NCI-H345 (cell line): ENCODE measurements around the gene SMG6.
A peak's percentile ranks its signal among the peaks of the same experiment; 100 is the strongest.
"Not testable (repeated sequence)": the region's sequence is repeated elsewhere in the genome, so short reads cannot be mapped to it uniquely, and the experiment has no call there.

ENCODE experiments used
- DNase-seq: peaks from one replicate; lab custom pipeline; 2025; lab: John Stamatoyannopoulos, UW

The SMG6 gene

GRCh38 chr17:2303204-2304188, at the start of gene SMG6, which contains the start of gene SRR:
Gene SMG6, minus strand, starts transcription at chr17:2303785. Its CDS starts 65 bp downstream, at chr17:2303720.
Gene SRR, plus strand, starts transcription at chr17:2303950. Its CDS starts 11,611 bp downstream, at chr17:2315561.
- DNase-seq = peak; percentile 86

DNA sequence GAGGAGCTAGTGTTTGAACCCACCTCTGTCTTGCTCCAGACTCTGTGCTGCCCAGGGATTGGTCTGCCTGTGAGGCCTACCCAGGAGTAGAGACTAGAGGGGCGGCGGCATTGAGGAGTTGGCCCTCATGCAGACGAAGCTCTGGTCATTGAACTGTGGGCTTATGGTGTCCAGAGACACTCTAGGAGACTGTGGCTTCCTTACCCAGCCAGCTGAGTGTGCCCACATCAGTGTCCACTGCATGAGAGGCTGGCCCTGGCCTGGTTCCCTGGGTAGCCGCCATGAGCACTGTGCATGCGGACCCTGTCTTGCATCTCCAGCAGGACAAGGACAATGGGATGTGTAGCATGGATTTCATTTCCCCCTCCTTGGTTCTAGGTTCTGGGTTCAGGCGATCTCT, 47.7 kb upstream of the SMG6 start:
- DNase-seq = no peak

- DNase-seq = peak; percentile 61
Observed at GRCh38 chr17:2347805-2348685, 44.5 kb upstream of the SMG6 start.

- DNase-seq = no peak
Observed at GRCh38 chr17:2346475-2346874, 42.9 kb upstream of the SMG6 start.

- DNase-seq = no peak
Observed at GRCh38 chr17:2344528-2344927, 40.9 kb upstream of the SMG6 start.

DNA sequence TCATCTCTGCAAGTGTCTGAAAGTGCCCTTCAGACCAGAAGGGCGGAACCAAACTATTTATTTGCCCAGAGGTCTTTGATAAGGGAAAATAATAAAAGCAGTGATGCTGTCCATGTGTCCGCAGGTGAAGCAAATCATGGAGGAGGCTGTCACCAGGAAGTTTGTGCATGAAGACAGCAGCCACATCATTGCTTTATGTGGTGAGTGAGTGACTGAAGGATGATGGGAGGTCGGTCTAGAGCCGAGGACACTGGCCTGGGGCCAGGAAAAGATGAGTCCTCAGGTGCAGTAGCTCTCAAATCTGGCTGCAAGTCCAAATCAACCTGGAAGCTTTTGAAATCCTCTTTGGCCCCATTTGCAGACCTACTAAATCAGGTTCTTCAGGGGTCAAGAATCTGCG, 39.8 kb upstream of the SMG6 start:
- no peak for DNase-seq

GRCh38 chr17:2338315-2338657, 34.7 kb upstream of the SMG6 start:
- DNase-seq = no peak

DNA sequence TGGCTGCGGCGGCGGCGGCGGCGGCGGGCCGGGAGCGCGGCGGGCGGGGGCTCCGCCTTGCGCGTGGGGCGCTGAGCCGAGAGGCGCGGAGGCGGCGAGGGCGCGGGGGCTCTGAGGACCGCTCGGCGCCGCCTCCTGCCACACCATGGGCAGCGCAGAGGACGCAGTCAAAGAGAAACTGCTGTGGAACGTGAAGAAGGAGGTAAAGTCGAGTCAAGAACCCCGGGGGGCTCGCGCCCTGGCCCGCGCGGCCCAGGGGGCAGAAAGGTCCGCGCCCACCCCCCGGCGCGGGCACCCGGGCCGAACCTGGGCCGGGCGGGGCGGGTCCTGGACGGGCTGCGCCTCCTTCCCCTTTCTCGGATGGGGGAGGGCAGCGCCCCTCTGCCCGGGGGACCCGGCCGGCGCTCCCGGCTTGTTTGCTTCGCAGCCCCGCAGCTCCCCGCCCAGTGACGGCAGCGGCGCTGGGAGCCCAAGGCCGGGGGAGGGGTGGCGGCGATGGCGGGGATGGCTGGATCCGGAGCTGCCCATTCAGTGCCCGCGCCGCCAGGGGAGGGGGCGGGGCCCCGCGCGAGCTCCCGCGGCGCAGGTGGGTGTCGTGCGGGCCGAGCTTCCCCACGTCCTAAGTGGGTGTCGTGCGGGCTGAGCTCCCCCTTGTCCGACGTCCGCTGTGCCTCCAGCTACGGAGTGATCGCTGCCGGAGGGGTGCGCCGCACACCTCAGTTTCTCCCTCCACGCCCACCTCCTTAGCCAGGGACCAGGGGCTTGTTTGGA, 34.1 kb upstream of the SMG6 start:
- peak; percentile 58 for DNase-seq

GRCh38 chr17:2336852-2337543, 33.4 kb upstream of the SMG6 start, which contains the start of gene SGSM2:
Gene SGSM2, plus strand, starts transcription at chr17:2337501. Its CDS starts 188 bp downstream, at chr17:2337689.
- peak; percentile 82 for DNase-seq

- peak; percentile 89 for DNase-seq
Observed at GRCh38 chr17:2336215-2336851, 32.7 kb upstream of the SMG6 start, which contains the start of gene TSR1. Gene TSR1, minus strand, starts transcription at chr17:2336457. Its CDS starts 30 bp downstream, at chr17:2336427.

DNA sequence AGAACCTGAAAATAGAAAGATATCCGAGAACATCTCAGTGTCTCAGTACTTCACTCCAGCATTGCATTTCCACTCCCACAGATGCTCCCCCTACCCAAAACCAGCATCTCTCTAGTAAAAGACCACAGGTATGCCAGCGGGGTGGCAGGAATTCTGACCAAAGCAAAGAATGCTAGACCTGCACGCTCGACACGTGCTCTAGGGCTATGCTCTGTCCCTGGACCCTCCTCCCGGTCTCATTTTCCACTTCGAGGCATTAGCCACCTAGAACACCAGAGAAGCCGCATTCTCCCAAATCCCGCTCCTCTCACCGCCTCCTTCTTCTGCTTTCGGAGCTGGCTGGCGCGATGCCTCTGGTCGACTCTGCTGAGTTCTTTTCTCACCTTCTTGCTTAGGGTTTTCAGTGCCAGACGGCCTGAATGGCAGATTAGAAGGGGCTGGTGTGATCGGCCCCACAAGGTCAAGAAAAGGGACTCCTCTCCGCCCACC, 32.2 kb upstream of the SMG6 start:
- no peak for DNase-seq

DNA sequence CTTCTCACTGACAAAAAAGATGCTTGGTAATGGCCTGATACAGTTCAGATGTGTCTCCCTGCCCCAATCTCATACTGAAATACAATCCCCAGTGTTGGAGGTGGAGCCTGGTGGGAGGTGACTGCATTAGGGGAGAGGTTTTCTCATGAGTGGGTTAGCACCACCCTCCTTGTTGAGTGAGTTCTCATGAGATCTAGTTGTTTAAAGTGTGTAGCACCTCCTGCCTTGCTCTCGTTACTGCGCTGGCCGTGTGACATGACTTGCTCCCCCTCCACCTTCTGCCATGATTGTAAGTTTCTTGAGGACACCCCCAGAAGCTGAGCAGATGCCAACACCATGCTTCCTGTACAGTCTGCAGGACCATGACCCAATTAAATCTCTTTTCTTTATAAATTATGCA, 27.7 kb upstream of the SMG6 start:
- DNase-seq = no peak

DNA sequence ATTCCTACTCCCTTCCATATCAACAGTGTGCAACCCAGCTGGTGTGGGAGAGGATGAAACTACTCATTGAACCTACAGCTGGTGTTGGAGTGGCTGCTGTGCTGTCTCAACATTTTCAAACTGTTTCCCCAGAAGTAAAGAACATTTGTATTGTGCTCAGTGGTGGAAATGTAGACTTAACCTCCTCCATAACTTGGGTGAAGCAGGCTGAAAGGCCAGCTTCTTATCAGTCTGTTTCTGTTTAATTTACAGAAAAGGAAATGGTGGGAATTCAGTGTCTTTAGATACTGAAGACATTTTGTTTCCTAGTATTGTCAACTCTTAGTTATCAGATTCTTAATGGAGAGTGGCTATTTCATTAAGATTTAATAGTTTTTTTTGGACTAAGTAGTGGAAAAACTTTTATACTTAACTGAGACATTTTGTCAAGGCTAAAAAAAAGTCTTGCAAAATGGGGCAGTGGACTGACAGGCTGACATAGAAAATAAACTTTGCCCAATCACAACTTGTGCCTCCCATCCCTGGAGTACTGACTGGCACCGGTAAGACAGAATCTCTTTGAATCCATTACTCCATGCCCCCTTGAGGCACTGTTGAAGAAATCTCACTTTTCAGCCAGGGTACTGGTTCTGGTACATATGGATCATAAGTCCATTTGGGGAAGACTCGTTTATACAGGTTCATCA, 20.2 kb upstream of the SMG6 start:
- DNase-seq = no peak

- no peak for DNase-seq
Observed at GRCh38 chr17:2321399-2321798, 17.8 kb upstream of the SMG6 start.

GRCh38 chr17:2319051-2319450, 15.5 kb upstream of the SMG6 start:
- DNase-seq = no peak

GRCh38 chr17:2317796-2318195, 14.2 kb upstream of the SMG6 start:
- DNase-seq = no peak

GRCh38 chr17:2316916-2317205, 13.3 kb upstream of the SMG6 start:
- not testable (repeated sequence) for DNase-seq

GRCh38 chr17:2312736-2313135, 9.2 kb upstream of the SMG6 start:
- no peak for DNase-seq

DNA sequence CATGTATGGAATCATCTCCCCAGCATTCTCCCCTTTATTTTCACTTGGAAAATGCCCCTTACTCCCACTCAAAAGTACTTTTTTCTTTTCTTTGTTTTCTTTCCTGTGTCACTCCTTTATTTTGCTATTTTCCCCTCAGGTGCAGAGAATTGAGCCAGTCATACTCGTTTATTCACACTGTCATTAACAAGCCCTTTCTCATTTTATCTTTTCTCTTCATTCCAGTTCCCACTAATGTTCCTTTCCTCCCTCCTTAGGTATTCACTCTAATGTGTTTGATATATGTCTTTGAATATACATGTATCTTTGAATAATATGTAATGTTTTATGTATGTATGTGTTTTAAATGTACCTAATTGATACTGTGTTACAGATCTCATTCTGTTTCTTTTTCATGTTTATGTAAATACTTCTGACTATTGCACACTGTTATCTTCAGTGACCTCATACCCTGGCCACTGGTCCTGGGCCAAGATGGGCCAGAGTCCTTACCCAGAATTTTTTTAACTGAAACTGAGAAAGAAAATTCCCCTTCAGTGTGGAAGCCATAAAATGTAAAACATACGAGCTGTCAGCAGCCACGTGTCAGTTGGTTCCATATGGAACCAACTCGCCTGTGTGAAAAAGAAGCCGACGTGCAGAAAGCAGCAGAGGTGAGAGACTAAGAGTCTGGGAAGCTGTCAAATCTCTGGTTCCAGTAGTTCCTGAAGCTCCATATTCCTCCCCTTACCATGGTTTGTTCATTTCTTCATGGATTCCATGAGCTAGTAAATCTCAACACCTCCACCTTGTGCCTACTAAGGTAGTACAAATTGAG, 6.0 kb upstream of the SMG6 start:
- no peak for DNase-seq
